ENCODE data around the gene MAGOH. TPM values are rescaled to one million over a fixed set of nuclear protein-coding genes. Genes with fewer than 3 reads are reported as not detected.

The MAGOH gene
- total and polyA plus RNA-seq, 2 of the 13 experiments (the other 11 are each of a cell fraction or from before 2014, with no cell fraction given) = 24.1 to 87.0 TPM

GRCh38 chr1:53196017-53196484, 42.3 kb downstream of the MAGOH start (continued):
- 0 out of 2 replicates have a peak, but pooled peaks have one; percentile 33 for TF ChIP-seq PHF21A (CRISPR knock-in tag; IDR thresholded peaks at IDR 0.05)
- TF ChIP-seq MIXL1 (CRISPR knock-in tag; IDR thresholded peaks at IDR 0.05) = 0 out of 2 replicates have a peak, but pooled peaks have one; percentile 67
- peak; percentile 96 for TF ChIP-seq PPARG (CRISPR knock-in tag; conservative IDR thresholded peaks at IDR 0.05)
- TF ChIP-seq ZNF562 (CRISPR knock-in tag; IDR thresholded peaks at IDR 0.05; ENCODE audit: borderline replicate concordance) = no peak
- TF ChIP-seq MAZ (IDR thresholded peaks at IDR 0.05; ENCODE audit: borderline replicate concordance, low read depth, low read length) = no peak
- no peak; the same call in 1 of the 2 replicates for TF ChIP-seq MAZ (CRISPR knock-in tag; IDR thresholded peaks at IDR 0.05; ENCODE audit: low read depth)
- TF ChIP-seq KDM2A (CRISPR knock-in tag; IDR thresholded peaks at IDR 0.05; ENCODE audit: borderline replicate concordance, low read depth) = no peak
- TF ChIP-seq ZBTB26 (CRISPR knock-in tag; IDR thresholded peaks at IDR 0.05; ENCODE audit: borderline replicate concordance) = no peak
- TF ChIP-seq RXRA (CRISPR knock-in tag; IDR thresholded peaks at IDR 0.05) = peak; percentile 84
- TF ChIP-seq PITX1 (CRISPR knock-in tag; IDR thresholded peaks at IDR 0.05) = peak; percentile 87
- no peak for TF ChIP-seq YEATS2 (CRISPR knock-in tag; IDR thresholded peaks at IDR 0.05; ENCODE audit: borderline replicate concordance)
- TF ChIP-seq ZNF570 (CRISPR knock-in tag; IDR thresholded peaks at IDR 0.05; ENCODE audit: borderline replicate concordance) = no peak
- TF ChIP-seq KDM3A (CRISPR knock-in tag; IDR thresholded peaks at IDR 0.05; ENCODE audit: low read depth) = no peak
- 0 out of 2 replicates have a peak, but pooled peaks have one; percentile 31 for TF ChIP-seq ARID3A (IDR thresholded peaks at IDR 0.05; ENCODE audit: low read depth, low read length)
- TF ChIP-seq NR2F6 (IDR thresholded peaks at IDR 0.05) = peak; percentile 69
- TF ChIP-seq NR2F6 (CRISPR knock-in tag; IDR thresholded peaks at IDR 0.05) = peak; percentile 72
- TF ChIP-seq ZNF292 (CRISPR knock-in tag; IDR thresholded peaks at IDR 0.05; ENCODE audit: borderline replicate concordance, low read depth) = peak; percentile 76; the same call in 1 of the 2 replicates
- TF ChIP-seq SOX13 (IDR thresholded peaks at IDR 0.05) = no peak
- TF ChIP-seq SOX13 (CRISPR knock-in tag; conservative IDR thresholded peaks at IDR 0.05 in 1 of 2, IDR thresholded peaks at IDR 0.05 in 1 of 2) = peak in 1 of 2 experiments; percentile 36; a peak in 1 of 4 replicates
- TF ChIP-seq, protein P1, sequence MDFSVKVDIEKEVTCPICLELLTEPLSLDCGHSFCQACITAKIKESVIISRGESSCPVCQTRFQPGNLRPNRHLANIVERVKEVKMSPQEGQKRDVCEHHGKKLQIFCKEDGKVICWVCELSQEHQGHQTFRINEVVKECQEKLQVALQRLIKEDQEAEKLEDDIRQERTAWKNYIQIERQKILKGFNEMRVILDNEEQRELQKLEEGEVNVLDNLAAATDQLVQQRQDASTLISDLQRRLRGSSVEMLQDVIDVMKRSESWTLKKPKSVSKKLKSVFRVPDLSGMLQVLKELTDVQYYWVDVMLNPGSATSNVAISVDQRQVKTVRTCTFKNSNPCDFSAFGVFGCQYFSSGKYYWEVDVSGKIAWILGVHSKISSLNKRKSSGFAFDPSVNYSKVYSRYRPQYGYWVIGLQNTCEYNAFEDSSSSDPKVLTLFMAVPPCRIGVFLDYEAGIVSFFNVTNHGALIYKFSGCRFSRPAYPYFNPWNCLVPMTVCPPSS (IDR thresholded peaks at IDR 0.05) = no peak
- TF ChIP-seq HOXA5 (CRISPR knock-in tag; IDR thresholded peaks at IDR 0.05) = no peak
- no peak for TF ChIP-seq FOXP1 (IDR thresholded peaks at IDR 0.05)
- peak; percentile 55 for TF ChIP-seq FOXP1 (CRISPR knock-in tag; IDR thresholded peaks at IDR 0.05)
- TF ChIP-seq SP2 (CRISPR knock-in tag; IDR thresholded peaks at IDR 0.05) = no peak
- TF ChIP-seq PAXIP1 (CRISPR knock-in tag; conservative IDR thresholded peaks at IDR 0.05) = peak; percentile 88
- no peak for TF ChIP-seq ZNF337 (CRISPR knock-in tag; IDR thresholded peaks at IDR 0.05; ENCODE audit: borderline replicate concordance, low read depth)

Measured in HepG2 (cell line).